ENCODE measurements around the gene SIGLEC8. TPM values are rescaled to one million over a fixed set of nuclear protein-coding genes. Genes with fewer than 3 reads are reported as not detected.

SIGLEC8 gene
- total and polyA plus RNA-seq, 2 of the 8 experiments (the other 6 are each of a cell fraction or from before 2014, with no cell fraction given): not detected

- no peak overlapping the region for H2AFZ ChIP-seq (ENCODE audit: low read length)
- H2BK20ac ChIP-seq (ENCODE audit: low read length): no peak overlapping the region
- no peak overlapping the region for H2BK12ac ChIP-seq (ENCODE audit: low read depth, low read length)
- no peak overlapping the region for H3K4me3 ChIP-seq (ENCODE audit: extremely low read depth in 1 of 4, insufficient read depth in 2 of 4, low read depth in 3 of 4, low read length in 4 of 4)
- no peak overlapping the region for H3K9ac ChIP-seq (replicated peaks in 1 of 4; ENCODE audit: extremely low read depth in 1 of 4, low read depth in 3 of 4, low read length in 3 of 4)
- no peaks in the 10 kb centered on the region for H4K20me1 ChIP-seq (replicated peaks in 1 of 2; ENCODE audit: control insufficient read depth in 1 of 2, insufficient read depth in 2 of 2, low read length in 2 of 2)
- no peak overlapping the region for H4K5ac ChIP-seq (ENCODE audit: insufficient read length, low read depth, low read length)
- H4K8ac ChIP-seq (ENCODE audit: extremely low read depth, insufficient read depth, low read length): no peak overlapping the region
- H3K79me1 ChIP-seq (ENCODE audit: low read depth, low read length): no peaks in the 10 kb centered on the region
- H3K27me3 ChIP-seq (replicated peaks in 1 of 4; ENCODE audit: control insufficient read depth in 3 of 4, extremely low read depth in 1 of 4, insufficient read depth in 3 of 4, low read length in 3 of 4): no peaks in the 10 kb centered on the region
- H3K18ac ChIP-seq (ENCODE audit: extremely low read depth, low read length): no peak overlapping the region
- H2AK5ac ChIP-seq (ENCODE audit: low read depth, low read length): no peak overlapping the region
- H3K36me3 ChIP-seq (ENCODE audit: control insufficient read depth in 2 of 4, insufficient read depth in 4 of 4, low read length in 3 of 4): no peaks in the 10 kb centered on the region
- 83% methylated on average over 9 of the region's 11 CpGs; no CpG with 5 or more reads in 1 of the 2 experiments for WGBS, 2 experiments (ENCODE audit: extremely low coverage in 1 of 2, insufficient coverage in 1 of 2, insufficient read length in 1 of 2, insufficient replicate concordance in 2 of 2, low coverage in 1 of 2, low lambda C conversion rate in 2 of 2, missing lambda C conversion rate in 1 of 2)
- FAIRE-seq: no peak
- H3K4ac ChIP-seq (replicated peaks; ENCODE audit: insufficient read length, low read depth, low read length): no peak overlapping the region
- no peaks in the 10 kb centered on the region for H3K79me2 ChIP-seq (ENCODE audit: control insufficient read depth in 1 of 2, insufficient read depth in 2 of 2, low read length in 2 of 2)
- POLR2A ChIA-PET (ENCODE audit: partially characterized antibody): interaction anchor here (0.6 kb wide), 1 partner anchor 114 kb away, joined by 4 read pairs; the partner anchor contains the start of gene ZNF175
- no peak overlapping the region for H2BK15ac ChIP-seq (ENCODE audit: low read length)
- no peak overlapping the region for H2BK120ac ChIP-seq (replicated peaks; ENCODE audit: low read depth, low read length)
- no peak overlapping the region for H4K91ac ChIP-seq (replicated peaks; ENCODE audit: insufficient read length, low read length)
- peaks cover 5% of the 10 kb centered on the region; the same call in 1 of the 2 replicates for H3K23me2 ChIP-seq (ENCODE audit: low read depth, low read length)
- CTCF ChIA-PET (ENCODE audit: partially characterized antibody): interaction anchor here (0.6 to 0.9 kb wide), 3 partner anchors 16 to 148 kb away, joined by 3 to 4 read pairs (median 3); no protein-coding TSS in a partner anchor
- H3K23ac ChIP-seq (ENCODE audit: insufficient read length): no peak overlapping the region
- H3K4me2 ChIP-seq (ENCODE audit: insufficient read depth in 1 of 2, low read depth in 2 of 2, low read length in 2 of 2): no peak overlapping the region
- no peak overlapping the region for H3K27ac ChIP-seq (ENCODE audit: low read depth, low read length)
- peaks cover 0 to 3% (median 0%) of the 10 kb centered on the region in 4 experiments; a peak in 1 of 7 replicates for H3K4me1 ChIP-seq (replicated peaks in 1 of 4; ENCODE audit: control insufficient read depth in 3 of 4, insufficient read depth in 4 of 4, low read length in 3 of 4)
- no peak overlapping the region for H3K14ac ChIP-seq (ENCODE audit: insufficient read length)
- H3K9me3 ChIP-seq (ENCODE audit: insufficient read depth in 2 of 2, low read depth in 1 of 2, low read length in 1 of 2): peaks cover 32 to 51% of the 10 kb centered on the region in 2 experiments; a peak in 3 of 4 replicates
- DNase-seq (ENCODE audit: low read depth in 1 of 2, low spot score in 2 of 2): no peak
- H3K56ac ChIP-seq (replicated peaks; ENCODE audit: insufficient read length, low read depth, low read length): no peak overlapping the region
- H2BK5ac ChIP-seq (ENCODE audit: low read depth, low read length): no peak overlapping the region
- no peak for TF ChIP-seq SIN3A (conservative IDR thresholded peaks at IDR 0.05 in 1 of 2, IDR thresholded peaks at IDR 0.05 in 1 of 2; ENCODE audit: low read depth in 1 of 2, low read length in 2 of 2)
- TF ChIP-seq GTF2F1 (IDR thresholded peaks at IDR 0.05; ENCODE audit: borderline replicate concordance, low read depth, low read length): no peak
- no peak for TF ChIP-seq ASH2L (IDR thresholded peaks at IDR 0.05; ENCODE audit: low read length)
- no peak for TF ChIP-seq POLR2AphosphoS5 (IDR thresholded peaks at IDR 0.05; ENCODE audit: low read depth, low read length)
- TF ChIP-seq CREB1 (IDR thresholded peaks at IDR 0.05): no peak
- TF ChIP-seq KDM4A (IDR thresholded peaks at IDR 0.05; ENCODE audit: low read depth, low read length, severe bottlenecking): no peak
- no peak for TF ChIP-seq RNF2 (IDR thresholded peaks at IDR 0.05; ENCODE audit: borderline replicate concordance, low read depth, low read length, missing control alignments, poor library complexity, severe bottlenecking)
- no peak for TF ChIP-seq FOSL1 (IDR thresholded peaks at IDR 0.05; ENCODE audit: insufficient read depth, low read depth, low read length)
- TF ChIP-seq CHD1 (IDR thresholded peaks at IDR 0.05; ENCODE audit: low read depth, low read length): no peak
- TF ChIP-seq ATF2 (IDR thresholded peaks at IDR 0.05; ENCODE audit: low read length): no peak
- no peak for TF ChIP-seq RBBP5 (IDR thresholded peaks at IDR 0.05; ENCODE audit: borderline replicate concordance, low read depth, low read length)
Measured at GRCh38 chr19:51457351-51458013, 772 bp downstream of the SIGLEC8 start.

Measured in H1 (cell line).